IPS DF 4.7 (cell line): ENCODE results near the gene OCRL.

ENCODE experiments used
- DNase-seq: peaks from one replicate; pipeline ENCODE4 v3.0.0-alpha.2; 2013; ENCODE audit warnings: low spot score; ENCODE audit errors: extremely low read depth

Gene OCRL

DNA sequence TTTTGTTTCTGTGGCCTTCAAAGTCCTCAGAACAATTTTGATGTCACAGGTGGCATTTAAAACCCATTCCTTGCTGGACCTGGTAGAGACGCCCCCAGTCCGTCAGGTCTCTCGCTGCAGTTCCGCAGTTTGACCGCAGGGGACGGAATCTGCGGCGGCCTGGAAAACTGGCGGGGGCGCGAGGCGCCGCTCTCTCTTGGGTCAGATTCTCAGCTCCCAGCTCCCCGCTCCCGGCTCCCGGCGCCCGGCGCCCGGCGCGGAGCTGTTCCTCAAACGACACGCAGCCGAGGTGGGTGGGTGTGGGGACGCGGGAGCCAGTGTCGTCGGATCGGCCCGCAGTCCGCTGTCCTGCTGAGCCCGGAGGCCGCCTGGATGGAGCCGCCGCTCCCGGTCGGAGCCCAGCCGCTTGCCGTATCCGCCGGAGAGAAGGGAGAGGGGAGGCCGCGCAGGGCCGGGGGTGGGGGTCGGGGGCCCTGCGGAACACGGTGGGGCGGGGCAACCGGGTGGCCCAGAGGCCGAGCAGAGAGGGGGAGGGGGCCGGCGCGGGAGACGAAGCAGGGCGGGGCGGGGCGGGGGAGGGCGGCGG lies at the start of gene OCRL:
Gene OCRL, plus strand, starts transcription at position 192 of the 586 bp plus-strand sequence. Its CDS starts 181 bp downstream, at position 373.
- no peak for DNase-seq

DNA sequence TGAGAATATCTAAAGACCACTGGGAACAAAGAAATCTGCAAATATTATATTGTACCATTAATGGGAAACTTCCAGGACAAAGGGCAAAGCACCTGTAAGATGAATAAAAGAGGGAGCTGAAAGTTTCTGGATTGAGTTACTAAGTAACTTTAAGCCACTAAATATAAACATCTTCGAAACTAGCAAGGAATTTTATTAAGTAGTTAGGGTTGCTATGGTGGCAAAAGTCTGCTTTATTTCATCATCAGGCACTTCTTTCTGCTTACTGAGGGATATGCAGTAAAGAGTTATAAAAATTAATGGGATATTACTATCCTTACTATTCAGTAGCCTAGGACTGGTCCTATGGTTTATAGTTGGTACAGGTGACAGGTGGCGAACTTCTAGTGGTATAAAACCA lies 49.7 kb upstream of the OCRL start:
- no peak for DNase-seq

DNA sequence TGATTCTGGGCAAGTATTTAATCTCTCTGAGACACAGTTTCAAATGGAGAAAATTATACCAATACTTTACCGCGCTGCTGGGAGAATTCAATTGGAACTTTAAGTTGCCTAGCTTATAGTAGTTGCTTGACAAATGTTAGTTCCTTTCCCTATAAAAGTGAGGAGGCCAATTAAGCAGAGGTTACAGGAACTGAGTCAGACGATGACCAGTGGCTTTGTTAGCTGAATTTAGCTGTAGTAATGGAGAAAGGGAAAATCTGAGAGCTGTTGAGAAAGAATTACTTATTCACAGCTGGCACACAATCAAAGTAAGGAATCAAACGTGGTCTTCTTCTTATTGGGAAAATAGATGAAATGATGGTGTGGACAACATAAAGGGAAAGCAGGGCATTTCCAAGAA lies 46.4 kb upstream of the OCRL start:
- DNase-seq = no peak

GRCh38 chrX:129494887-129495286 lies 45.2 kb upstream of the OCRL start:
- no peak for DNase-seq

- no peak for DNase-seq
Observed at GRCh38 chrX:129495900-129496299, 44.2 kb upstream of the OCRL start.

- DNase-seq = no peak
Observed at GRCh38 chrX:129496625-129497024, 43.4 kb upstream of the OCRL start.

- no peak for DNase-seq
Observed at GRCh38 chrX:129497146-129497843, 42.8 kb upstream of the OCRL start.

GRCh38 chrX:129510331-129510730 lies 29.7 kb upstream of the OCRL start:
- DNase-seq = no peak

GRCh38 chrX:129511689-129512088 lies 28.4 kb upstream of the OCRL start:
- no peak for DNase-seq

- no peak for DNase-seq
Observed at GRCh38 chrX:129512409-129512808, 27.6 kb upstream of the OCRL start.

DNA sequence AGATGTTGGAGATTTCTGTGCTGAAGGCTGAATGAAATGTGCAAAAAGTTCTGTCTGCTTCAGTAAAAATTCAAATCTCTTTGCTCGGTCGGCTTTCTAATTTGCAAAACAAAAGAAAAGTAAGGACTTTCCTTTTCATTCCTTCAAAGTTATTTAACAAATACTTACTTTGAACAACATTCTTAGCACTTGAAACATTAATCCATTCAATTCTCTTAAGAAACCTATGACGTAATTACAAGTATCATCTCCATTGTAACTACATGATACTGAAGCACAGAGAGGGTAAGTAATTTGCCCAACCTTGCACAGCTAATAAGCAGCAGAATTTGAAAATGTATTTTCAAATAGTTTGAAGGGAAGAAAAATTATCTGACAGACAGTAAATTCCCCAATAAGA lies 23.7 kb upstream of the OCRL start:
- no peak for DNase-seq

DNA sequence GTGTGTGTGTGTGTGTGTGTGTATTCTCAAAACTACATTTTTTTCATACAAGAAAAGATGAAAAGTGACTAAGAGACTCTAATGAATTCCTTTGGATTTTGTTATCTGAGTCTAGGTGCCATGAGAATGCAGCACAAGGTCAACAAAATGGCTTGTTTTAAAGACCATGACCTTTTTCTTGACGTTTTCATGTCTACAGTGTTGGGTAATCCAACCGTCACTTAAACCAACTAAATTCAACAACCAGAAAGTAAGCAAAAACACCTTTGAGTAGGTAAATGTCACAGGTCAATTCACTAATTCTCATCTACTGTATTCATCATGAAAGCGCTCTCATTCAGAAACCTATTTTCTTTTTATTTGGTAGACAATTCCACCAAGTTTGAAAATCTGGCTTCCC lies 19.9 kb upstream of the OCRL start:
- no peak for DNase-seq

- DNase-seq = no peak
Observed at GRCh38 chrX:129522184-129523078, 17.6 kb upstream of the OCRL start.

DNA sequence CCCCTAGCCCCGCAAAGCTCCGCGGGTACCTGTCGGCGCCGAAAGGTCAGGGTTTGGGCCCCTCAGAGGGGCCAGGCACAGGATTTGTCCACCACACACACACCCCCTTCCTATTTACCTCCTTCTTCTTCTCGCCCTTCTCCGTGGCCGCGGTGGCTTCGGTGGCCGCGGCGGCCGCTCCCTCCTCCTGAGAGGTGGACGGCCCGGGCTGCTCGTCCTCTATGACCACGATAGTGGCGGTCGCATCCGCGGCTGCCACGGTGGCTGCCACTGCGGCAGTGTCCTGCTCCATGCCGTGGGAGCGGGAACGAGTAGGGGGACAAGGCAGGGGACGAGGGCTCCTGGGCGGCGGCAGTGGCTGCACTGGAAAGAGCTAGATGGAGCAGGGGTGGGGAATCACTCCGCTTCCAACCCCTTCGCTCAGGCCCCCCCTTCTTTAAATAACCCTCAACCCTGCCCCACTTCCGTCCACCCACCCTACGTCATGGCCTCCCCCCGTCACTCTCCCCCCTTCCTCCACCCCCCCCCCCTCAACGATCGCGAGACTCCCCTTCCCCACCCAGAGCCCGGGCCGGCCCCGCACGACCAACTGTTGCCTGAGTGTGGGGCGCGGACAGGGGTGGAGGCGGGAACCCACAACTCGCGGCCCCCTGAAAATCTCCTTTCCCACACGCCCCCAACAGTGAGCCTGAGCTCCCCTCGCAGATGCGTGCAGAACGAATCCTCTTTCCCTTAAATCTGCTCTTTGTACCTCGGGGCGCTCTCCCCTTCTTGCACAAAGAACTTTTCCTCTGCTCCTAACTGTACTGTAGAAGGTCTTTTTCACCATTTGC lies 16.8 kb upstream of the OCRL start, which contains the start of gene SMARCA1:
Gene SMARCA1, minus strand, starts transcription at position 412 of the 833 bp plus-strand sequence. Its CDS starts 120 bp downstream, at position 292.
- DNase-seq = no peak

DNA sequence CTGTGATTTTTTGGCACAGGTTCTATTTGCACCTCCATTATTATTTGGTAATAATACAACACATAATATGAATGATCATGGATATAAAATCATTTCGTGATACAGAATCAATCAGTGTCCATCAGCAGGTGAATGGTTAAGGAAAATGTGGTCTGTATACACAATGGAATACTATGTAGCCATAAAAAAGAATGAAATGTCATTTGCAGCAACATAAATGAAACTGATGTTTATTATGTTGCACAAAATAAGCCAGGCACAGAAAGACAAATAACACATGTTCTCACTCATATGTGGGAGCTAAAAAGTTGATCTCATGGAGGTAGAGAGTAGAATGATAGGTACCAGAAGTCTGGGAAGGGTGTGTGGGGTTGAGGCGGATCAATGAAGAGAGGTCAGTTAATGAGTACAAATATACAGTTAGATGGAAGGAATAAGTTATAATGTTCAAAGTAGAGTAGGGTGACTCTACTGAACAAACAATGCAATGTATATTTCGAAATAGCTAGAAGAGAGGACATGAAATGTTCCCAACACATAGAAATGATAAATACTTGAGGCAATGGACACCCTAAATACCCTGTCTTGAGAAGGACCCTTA lies 15.7 kb upstream of the OCRL start:
- no peak for DNase-seq

DNA sequence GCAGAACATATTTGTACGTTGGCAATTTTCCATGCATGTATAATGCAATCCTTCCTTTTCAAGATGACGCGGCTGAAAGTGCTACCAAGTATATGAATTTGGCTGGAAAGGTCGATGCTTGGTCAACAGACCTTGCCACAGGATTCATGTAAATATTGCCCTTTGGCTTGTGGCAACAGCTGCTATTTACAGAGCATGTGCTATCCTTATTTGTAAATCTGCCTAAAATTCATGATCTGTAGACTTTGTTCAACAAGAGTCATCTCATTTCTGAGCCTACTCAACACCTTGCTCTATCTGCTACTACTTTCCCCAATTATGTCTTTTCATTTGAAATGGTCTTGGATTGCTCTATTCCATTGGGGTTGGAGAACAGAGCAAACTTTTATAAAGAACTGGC lies 14.9 kb upstream of the OCRL start:
- no peak for DNase-seq

DNA sequence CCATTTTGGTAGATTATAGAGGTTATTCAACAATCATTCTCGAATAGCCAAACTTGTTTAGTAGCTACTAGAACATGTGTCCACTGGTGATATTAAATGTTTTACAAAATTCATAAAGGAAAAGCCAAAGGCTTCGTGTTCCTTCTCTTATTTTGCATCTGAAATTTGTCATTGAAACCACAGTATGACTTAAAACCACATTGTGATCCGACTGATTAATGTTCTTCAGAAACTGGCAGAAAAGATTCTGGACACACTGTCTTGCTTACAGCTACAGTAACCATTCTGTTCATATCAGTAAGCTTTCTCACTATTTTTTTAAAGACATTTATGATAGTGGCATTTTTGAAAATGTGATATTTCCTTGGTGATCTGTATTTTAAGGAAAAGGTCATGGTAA lies 14.2 kb upstream of the OCRL start:
- DNase-seq = no peak

DNA sequence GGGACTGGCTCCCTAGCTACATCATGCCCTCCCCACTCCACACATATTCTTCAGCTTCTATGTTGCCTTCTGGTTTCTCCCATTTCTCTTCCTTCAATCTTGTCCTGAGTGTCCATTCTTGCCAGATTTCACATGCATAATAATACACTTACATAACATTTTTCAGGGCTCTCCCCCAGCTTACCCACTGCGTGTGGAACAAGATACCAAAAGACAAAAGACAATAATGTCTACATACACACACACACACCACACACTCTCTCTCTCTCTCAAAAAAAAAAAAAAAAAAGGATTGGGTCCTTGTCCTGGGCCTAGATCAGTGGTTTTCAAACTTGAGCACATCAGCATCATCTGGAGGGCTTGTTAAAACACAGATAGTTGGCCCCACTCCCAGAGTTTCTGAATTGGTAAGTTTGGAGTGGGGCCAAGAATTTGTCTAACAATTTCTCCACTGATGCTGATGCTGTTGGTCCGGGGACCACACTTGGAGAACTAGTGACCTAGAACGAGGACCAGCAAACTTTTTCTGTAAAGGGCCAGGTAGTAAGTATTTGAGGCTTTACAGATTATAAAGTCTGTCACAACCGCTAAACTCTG lies 10.3 kb upstream of the OCRL start:
- DNase-seq = no peak

- DNase-seq = no peak
Observed at GRCh38 chrX:129530410-129530809, 9.6 kb upstream of the OCRL start.

GRCh38 chrX:129531132-129531531 lies 8.9 kb upstream of the OCRL start:
- no peak for DNase-seq
